Measurements from ENCODE around the gene OR2T10.
"Not testable (repeated sequence)": the region's sequence is repeated elsewhere in the genome, so short reads cannot be mapped to it uniquely, and the experiment has no call there.

DNA sequence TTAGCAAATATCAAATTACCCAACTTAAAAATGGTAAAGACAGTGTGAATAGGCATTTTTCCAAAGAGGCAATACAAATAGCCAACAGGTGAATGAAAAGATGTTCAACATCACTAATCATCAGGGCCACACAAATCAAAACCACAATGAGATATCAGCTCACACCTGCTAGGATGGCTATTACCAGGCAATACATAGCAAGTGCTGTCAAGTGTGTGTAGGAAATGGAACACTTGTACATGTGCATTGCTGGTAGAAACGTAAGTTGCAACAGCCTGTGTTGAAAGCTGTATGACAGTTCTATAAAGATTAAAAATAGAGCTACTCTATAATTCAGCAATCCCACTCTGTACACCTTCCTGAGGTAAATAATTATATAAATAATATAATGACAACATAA is 25.5 kb downstream of the OR2T10 start:
- TF ChIP-seq POLR2A (IDR thresholded peaks at IDR 0.05; ENCODE audit: low read depth, low read length); MXI1 (IDR thresholded peaks at IDR 0.05; ENCODE audit: borderline replicate concordance, low read depth, low read length); CEBPB (IDR thresholded peaks at IDR 0.05; ENCODE audit: low read depth, low read length); FOS (IDR thresholded peaks at IDR 0.05; ENCODE audit: low read depth, low read length); RFX5 (IDR thresholded peaks at IDR 0.05; ENCODE audit: low read depth, low read length); MAZ (IDR thresholded peaks at IDR 0.05; ENCODE audit: borderline replicate concordance, low read depth, low read length); SMC3 (IDR thresholded peaks at IDR 0.05; ENCODE audit: low read depth, low read length); RAD21 (IDR thresholded peaks at IDR 0.05; ENCODE audit: low read length); RCOR1 (IDR thresholded peaks at IDR 0.05; ENCODE audit: insufficient replicate concordance, low read length); BHLHE40 (IDR thresholded peaks at IDR 0.05; ENCODE audit: low read depth, low read length): not testable (repeated sequence)
- TF ChIP-seq, protein P1, sequence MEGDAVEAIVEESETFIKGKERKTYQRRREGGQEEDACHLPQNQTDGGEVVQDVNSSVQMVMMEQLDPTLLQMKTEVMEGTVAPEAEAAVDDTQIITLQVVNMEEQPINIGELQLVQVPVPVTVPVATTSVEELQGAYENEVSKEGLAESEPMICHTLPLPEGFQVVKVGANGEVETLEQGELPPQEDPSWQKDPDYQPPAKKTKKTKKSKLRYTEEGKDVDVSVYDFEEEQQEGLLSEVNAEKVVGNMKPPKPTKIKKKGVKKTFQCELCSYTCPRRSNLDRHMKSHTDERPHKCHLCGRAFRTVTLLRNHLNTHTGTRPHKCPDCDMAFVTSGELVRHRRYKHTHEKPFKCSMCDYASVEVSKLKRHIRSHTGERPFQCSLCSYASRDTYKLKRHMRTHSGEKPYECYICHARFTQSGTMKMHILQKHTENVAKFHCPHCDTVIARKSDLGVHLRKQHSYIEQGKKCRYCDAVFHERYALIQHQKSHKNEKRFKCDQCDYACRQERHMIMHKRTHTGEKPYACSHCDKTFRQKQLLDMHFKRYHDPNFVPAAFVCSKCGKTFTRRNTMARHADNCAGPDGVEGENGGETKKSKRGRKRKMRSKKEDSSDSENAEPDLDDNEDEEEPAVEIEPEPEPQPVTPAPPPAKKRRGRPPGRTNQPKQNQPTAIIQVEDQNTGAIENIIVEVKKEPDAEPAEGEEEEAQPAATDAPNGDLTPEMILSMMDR (conservative IDR thresholded peaks at IDR 0.05; ENCODE audit: low read depth, low read length) = not testable (repeated sequence)
- TF ChIP-seq, protein P2, sequence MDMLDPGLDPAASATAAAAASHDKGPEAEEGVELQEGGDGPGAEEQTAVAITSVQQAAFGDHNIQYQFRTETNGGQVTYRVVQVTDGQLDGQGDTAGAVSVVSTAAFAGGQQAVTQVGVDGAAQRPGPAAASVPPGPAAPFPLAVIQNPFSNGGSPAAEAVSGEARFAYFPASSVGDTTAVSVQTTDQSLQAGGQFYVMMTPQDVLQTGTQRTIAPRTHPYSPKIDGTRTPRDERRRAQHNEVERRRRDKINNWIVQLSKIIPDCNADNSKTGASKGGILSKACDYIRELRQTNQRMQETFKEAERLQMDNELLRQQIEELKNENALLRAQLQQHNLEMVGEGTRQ (IDR thresholded peaks at IDR 0.05; ENCODE audit: low read depth, low read length) = not testable (repeated sequence)

Data from IMR-90 (cell line).